HEK293 (cell line): ENCODE measurements around the gene TREM1.

Experiments
- ZNF561 ChIP-seq: fragments of 450-650 bp; IDR thresholded peaks from 2 replicates; pipeline ENCODE4 v1.5.1; 2018; ENCODE audit warnings: missing biosample characterization, missing genetic modification characterization, borderline replicate concordance
- ZNF768 ChIP-seq: fragments of 450-650 bp; formaldehyde crosslinking; IDR thresholded peaks from 2 replicates; pipeline ENCODE4 v1.5.1; 2018; ENCODE audit warnings: missing biosample characterization, mild to moderate bottlenecking, missing genetic modification characterization
- TF ChIP-seq, protein P1 (sequence below): fragments of 450-650 bp; formaldehyde crosslinking; IDR thresholded peaks from 2 replicates; pipeline ENCODE4 v1.5.1; 2016; ENCODE audit warnings: missing biosample characterization, missing genetic modification characterization

DNA sequence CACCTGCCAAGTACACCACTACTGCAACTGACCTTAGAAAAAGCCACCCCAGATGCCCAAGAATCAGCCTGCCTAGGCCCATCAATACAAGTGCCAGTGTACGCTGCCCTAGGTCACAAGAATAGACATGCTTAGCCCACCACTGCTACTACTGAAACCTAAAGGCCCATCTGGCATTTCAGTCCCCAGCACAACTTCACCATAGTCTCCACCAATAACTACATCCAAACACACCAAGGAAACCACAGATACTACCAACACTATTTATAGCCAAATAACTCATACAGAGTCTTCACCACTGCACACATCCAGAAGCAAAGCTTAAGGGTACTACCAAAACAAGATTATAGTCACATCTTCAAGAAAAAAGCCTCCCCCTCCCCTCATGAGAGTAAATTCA lies 30.1 kb downstream of the TREM1 start:
- TF ChIP-seq, protein P1, sequence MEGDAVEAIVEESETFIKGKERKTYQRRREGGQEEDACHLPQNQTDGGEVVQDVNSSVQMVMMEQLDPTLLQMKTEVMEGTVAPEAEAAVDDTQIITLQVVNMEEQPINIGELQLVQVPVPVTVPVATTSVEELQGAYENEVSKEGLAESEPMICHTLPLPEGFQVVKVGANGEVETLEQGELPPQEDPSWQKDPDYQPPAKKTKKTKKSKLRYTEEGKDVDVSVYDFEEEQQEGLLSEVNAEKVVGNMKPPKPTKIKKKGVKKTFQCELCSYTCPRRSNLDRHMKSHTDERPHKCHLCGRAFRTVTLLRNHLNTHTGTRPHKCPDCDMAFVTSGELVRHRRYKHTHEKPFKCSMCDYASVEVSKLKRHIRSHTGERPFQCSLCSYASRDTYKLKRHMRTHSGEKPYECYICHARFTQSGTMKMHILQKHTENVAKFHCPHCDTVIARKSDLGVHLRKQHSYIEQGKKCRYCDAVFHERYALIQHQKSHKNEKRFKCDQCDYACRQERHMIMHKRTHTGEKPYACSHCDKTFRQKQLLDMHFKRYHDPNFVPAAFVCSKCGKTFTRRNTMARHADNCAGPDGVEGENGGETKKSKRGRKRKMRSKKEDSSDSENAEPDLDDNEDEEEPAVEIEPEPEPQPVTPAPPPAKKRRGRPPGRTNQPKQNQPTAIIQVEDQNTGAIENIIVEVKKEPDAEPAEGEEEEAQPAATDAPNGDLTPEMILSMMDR (tag by site-specific recombination): no peak
- TF ChIP-seq ZNF768: no peak
- TF ChIP-seq ZNF561: no peak
